Stimulated activated effector memory CD8-positive, alpha-beta T cell treated with anti-CD3 and anti-CD28 coated beads, Interleukin-12 subunit alpha, Interleukin-12 subunit beta, amount 100 ng/mL, for 72 hours (primary cell): Measurements from ENCODE around the gene PRKN.

Experiments
- ATAC-seq: fragments of 150-1000 bp; cut with Tn5 transposase; 2 replicates; pipeline ENCODE4 v1.10.0; 2021
- DNase-seq, 2 donors: peaks; one replicate each; pipeline ENCODE4 v3.0.0; 2021 to 2022; ENCODE audit warnings: low spot score in 2 of 2
- H3K27ac Mint-ChIP-seq: one replicate; pipeline ENCODE4 v1.8.0; 2022; ENCODE audit warnings: mild to moderate bottlenecking, mixed read lengths
- H3K36me3 Mint-ChIP-seq: one replicate; pipeline ENCODE4 v1.8.0; 2022; ENCODE audit warnings: mild to moderate bottlenecking, mixed read lengths
- H3K4me1 Mint-ChIP-seq: one replicate; pipeline ENCODE4 v1.8.0; 2022; ENCODE audit warnings: mixed read lengths
- H3K4me3 Mint-ChIP-seq: one replicate; pipeline ENCODE4 v1.8.0; 2022; ENCODE audit warnings: mild to moderate bottlenecking, mixed read lengths
- H3K9me3 Mint-ChIP-seq: one replicate; pipeline ENCODE4 v1.8.0; 2022; ENCODE audit warnings: mixed read lengths

Gene PRKN

DNA sequence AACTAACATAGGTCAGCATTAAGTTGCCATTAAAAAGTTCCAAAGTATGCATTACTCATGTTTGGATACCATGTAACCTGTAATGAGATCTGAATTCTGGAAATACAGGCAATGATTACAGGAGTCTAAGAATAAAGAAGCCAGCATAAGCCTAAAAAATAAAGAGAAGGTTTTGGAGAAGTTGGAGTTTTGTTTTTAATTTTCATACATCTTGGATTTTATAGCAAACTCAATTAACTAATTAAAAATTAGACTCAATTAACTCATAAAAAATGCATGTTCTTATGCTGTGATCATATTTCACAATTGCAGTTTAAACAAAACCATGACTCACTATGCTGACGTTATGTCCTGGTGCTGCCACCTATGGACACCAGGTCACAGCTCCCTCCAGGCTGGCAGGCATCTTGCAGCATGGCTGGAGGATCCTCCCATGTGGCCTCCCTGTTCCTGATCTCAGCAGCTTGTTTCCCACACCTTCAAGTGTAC, 804.9 kb downstream of the PRKN start:
- H3K9me3 Mint-ChIP-seq, result no peaks in the 10 kb centered on the region
- no peaks in the 10 kb centered on the region for H3K4me1 Mint-ChIP-seq
- no peak overlapping the region for H3K27ac Mint-ChIP-seq
- no peak overlapping the region for H3K4me3 Mint-ChIP-seq
- ATAC-seq (peak; percentile 66), DNase-seq (no peak)
- H3K36me3 Mint-ChIP-seq, result no peaks in the 10 kb centered on the region

DNA sequence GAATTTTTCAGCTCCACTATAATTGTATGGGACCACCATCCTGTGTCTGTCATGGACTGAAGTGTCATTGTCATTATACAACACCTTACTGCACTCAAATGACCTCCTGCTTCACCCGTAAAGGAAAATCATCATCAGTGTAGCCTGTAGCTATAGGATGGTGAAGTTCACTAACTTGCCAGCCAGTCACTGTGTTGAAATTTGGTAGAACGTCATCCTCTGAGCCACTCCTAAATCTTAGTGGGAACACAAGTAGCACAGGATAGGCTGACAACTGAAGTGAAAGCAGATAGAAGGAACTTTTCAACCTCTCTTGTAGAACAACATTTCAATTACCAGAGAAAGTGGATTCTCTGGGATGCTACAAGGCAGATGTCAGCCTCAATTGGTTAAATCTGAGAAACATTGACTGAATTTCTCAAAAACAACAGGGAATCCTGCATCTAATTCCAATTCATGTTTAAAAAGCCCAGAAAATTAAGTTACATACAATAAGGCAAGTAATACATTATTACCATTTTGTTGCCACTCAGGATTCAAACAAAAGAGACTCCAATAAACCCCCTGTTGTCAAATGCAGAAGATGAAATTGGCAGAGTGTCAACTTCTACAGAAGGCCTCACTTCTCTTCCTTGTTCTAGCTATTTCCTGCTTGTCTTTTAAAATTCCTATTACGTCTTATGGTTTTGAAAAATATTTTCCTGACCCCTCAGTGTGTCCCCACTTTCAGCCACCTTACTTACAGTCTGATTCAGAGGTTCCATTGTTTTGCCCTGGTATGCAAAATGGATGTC, 805.8 kb downstream of the PRKN start:
- Mint-ChIP-seq H3K4me3 (no peak overlapping the region), H3K9me3 (no peaks in the 10 kb centered on the region), H3K27ac (no peak overlapping the region), H3K36me3 (no peaks in the 10 kb centered on the region), H3K4me1 (no peaks in the 10 kb centered on the region)
- DNase-seq (no peak), ATAC-seq (no peak)

DNA sequence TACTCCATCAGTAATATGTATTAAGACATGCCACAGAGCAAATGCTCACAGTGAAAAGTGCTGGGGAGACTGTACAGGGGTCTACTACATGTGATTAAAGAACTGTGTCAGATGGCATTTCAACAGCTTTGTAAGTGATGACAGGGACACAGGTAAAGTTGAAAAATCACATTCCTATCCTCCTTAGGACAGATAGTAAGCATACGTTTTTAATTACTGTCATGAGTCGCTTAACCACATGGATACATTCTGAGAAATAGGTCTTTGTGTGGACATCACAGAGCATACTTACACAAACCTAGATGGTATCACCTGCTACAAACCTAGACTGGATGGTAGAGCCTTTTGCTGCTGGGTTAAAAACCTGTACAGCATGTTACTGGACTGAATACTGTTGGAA, 807.9 kb downstream of the PRKN start:
- DNase-seq (no peak), ATAC-seq (no peak)
- Mint-ChIP-seq H3K27ac (no peak overlapping the region), H3K9me3 (no peaks in the 10 kb centered on the region), H3K4me3 (no peak overlapping the region), H3K4me1 (no peaks in the 10 kb centered on the region), H3K36me3 (no peaks in the 10 kb centered on the region)

- Mint-ChIP-seq H3K4me3 (no peak overlapping the region), H3K36me3 (no peaks in the 10 kb centered on the region), H3K9me3 (no peaks in the 10 kb centered on the region), H3K27ac (no peak overlapping the region), H3K4me1 (no peaks in the 10 kb centered on the region)
- ATAC-seq (no peak), DNase-seq (no peak)
Measured at GRCh38 chr6:161918628-161919205, 808.8 kb downstream of the PRKN start.

GRCh38 chr6:161918109-161918531, 809.4 kb downstream of the PRKN start:
- Mint-ChIP-seq H3K9me3 (no peaks in the 10 kb centered on the region), H3K36me3 (no peaks in the 10 kb centered on the region), H3K4me1 (no peaks in the 10 kb centered on the region), H3K4me3 (no peak overlapping the region), H3K27ac (no peak overlapping the region)
- ATAC-seq (no peak), DNase-seq (no peak)

DNA sequence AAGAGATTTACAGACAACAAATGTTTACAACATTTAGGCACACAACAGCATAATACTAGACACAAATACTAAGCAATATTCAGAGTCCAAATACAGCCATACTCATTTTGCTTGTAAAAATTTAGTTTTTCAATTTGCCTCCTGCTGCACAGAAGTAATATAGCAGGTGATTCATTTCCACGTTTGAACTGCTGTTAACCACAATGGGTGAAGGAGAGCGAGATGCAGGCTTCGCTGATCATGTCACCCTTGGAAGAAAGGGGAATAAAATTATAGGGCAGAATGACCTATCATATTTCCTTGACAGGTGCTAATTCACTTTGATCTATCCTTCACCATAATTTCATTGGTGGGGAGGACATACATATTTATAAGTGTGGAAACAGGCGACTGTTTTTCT, 809.9 kb downstream of the PRKN start:
- Mint-ChIP-seq H3K27ac (no peak overlapping the region), H3K4me1 (no peaks in the 10 kb centered on the region), H3K36me3 (no peaks in the 10 kb centered on the region), H3K4me3 (no peak overlapping the region), H3K9me3 (no peaks in the 10 kb centered on the region)
- ATAC-seq, result peak; percentile 40
- DNase-seq, result no peak

DNA sequence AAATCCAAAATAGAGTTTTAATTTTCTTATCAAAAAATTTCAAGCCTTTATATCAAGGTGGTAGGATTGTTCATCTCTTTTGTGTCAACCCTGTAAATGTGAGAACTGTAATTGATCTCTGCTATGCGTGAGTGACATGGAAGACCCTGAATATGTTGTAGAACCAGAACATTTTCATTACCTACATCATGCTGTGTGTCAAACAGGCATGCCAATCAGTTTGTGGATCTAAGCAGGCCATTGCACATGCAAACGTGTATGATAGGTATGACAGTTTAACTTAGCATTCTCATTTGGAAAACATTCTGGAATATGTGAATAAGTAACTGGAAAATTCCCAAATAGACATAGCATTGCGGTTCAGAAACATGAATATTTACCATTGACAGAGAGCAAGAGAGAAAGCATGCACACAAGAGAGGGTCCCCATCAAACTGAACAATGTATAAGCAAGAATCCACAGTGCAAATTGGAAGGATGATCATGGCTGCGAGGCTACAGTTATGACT, 812.1 kb downstream of the PRKN start:
- ATAC-seq, result no peak
- no peak for DNase-seq
- Mint-ChIP-seq H3K9me3 (no peaks in the 10 kb centered on the region), H3K27ac (no peak overlapping the region), H3K4me1 (no peaks in the 10 kb centered on the region), H3K36me3 (no peaks in the 10 kb centered on the region), H3K4me3 (no peak overlapping the region)

- Mint-ChIP-seq H3K4me3 (no peak overlapping the region), H3K36me3 (no peaks in the 10 kb centered on the region), H3K9me3 (peaks cover 2% of the 10 kb centered on the region), H3K27ac (no peak overlapping the region), H3K4me1 (no peaks in the 10 kb centered on the region)
- no peak for DNase-seq
- no peak for ATAC-seq
Measured at GRCh38 chr6:161908872-161909271, 818.7 kb downstream of the PRKN start.

GRCh38 chr6:161906571-161906970, 821.0 kb downstream of the PRKN start:
- no peak for DNase-seq
- H3K36me3 Mint-ChIP-seq, result no peaks in the 10 kb centered on the region
- H3K4me3 Mint-ChIP-seq, result no peak overlapping the region
- no peaks in the 10 kb centered on the region for H3K4me1 Mint-ChIP-seq
- no peak overlapping the region for H3K27ac Mint-ChIP-seq
- ATAC-seq, result no peak
- peaks cover 2% of the 10 kb centered on the region for H3K9me3 Mint-ChIP-seq

GRCh38 chr6:161903584-161904212, 823.9 kb downstream of the PRKN start:
- no peaks in the 10 kb centered on the region for H3K9me3 Mint-ChIP-seq
- no peaks in the 10 kb centered on the region for H3K36me3 Mint-ChIP-seq
- H3K4me3 Mint-ChIP-seq, result no peak overlapping the region
- DNase-seq (no peak), ATAC-seq (no peak)
- no peaks in the 10 kb centered on the region for H3K4me1 Mint-ChIP-seq
- no peak overlapping the region for H3K27ac Mint-ChIP-seq

GRCh38 chr6:161901740-161902426, 825.7 kb downstream of the PRKN start:
- ATAC-seq (no peak), DNase-seq (no peak)
- Mint-ChIP-seq H3K4me1 (no peaks in the 10 kb centered on the region), H3K9me3 (no peaks in the 10 kb centered on the region), H3K36me3 (no peaks in the 10 kb centered on the region), H3K4me3 (no peak overlapping the region), H3K27ac (no peak overlapping the region)

DNA sequence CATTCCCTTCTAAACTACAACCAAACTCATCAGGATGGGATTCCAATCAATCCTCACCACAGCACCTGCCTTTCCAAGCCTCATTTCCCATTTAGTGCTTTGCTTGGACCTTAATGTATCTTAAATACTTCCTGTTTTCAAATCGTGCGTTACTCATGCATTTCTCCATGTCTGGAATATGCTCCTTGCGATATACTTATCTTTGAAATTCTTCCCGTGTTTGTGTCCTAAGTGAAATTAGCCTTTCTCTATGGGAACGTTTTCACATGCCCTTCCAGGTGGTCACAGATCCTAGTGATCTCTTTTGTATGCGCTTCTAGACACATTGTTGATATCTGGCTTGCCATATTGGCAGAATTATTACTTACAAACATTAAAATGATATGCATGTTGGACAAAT, 833.1 kb downstream of the PRKN start:
- H3K9me3 Mint-ChIP-seq, result no peaks in the 10 kb centered on the region
- H3K36me3 Mint-ChIP-seq, result no peaks in the 10 kb centered on the region
- DNase-seq (no peak), ATAC-seq (no peak)
- H3K4me1 Mint-ChIP-seq, result no peaks in the 10 kb centered on the region
- H3K27ac Mint-ChIP-seq, result no peak overlapping the region
- H3K4me3 Mint-ChIP-seq, result no peak overlapping the region

- no peaks in the 10 kb centered on the region for H3K36me3 Mint-ChIP-seq
Measured at GRCh38 chr6:161891542-161891941, 836.0 kb downstream of the PRKN start.

GRCh38 chr6:161890832-161891297, 836.7 kb downstream of the PRKN start:
- DNase-seq, result no peak
- Mint-ChIP-seq H3K27ac (no peak overlapping the region), H3K36me3 (no peaks in the 10 kb centered on the region), H3K4me1 (no peaks in the 10 kb centered on the region), H3K4me3 (no peak overlapping the region), H3K9me3 (no peaks in the 10 kb centered on the region)
- no peak for ATAC-seq

More at GRCh38 chr6:161891542-161891941, 836.0 kb downstream of the PRKN start:
- DNase-seq, result no peak
- H3K9me3 Mint-ChIP-seq, result no peaks in the 10 kb centered on the region
- no peaks in the 10 kb centered on the region for H3K4me1 Mint-ChIP-seq
- H3K27ac Mint-ChIP-seq, result no peak overlapping the region
- H3K4me3 Mint-ChIP-seq, result no peak overlapping the region
- ATAC-seq, result no peak

DNA sequence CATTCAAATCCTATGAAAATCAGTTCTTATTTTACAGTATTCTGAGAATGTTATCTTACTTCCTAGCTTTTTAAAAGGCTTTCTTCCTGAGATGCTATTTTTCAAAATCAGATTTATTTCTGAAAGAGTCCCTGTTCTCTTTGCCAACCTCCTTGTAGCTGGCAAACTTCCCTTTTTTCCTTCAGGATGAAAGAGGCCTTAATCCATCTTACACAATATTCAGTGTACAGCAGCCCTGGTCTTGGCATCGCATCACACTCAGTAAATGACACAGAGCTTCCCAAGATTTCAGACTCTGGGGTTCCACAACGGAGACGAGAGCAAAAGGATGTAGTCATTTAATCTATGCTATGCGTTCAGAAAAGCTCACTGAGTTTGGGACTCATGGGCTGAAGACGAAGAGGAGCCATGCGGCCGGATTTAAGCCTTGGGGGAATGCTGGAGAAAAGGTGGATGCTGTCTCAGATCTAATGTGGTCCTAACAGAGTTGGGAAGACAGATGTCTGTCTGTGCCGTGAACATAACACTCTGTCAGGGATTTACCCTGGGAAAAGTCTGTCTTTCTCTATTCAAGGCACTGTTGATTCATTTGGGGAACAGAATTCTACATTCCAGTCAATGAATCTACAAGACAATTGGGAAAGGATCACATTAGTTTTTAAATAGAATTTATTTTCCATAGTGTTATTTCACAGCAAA, 837.3 kb downstream of the PRKN start:
- Mint-ChIP-seq H3K27ac (no peak overlapping the region), H3K4me3 (no peak overlapping the region), H3K36me3 (no peaks in the 10 kb centered on the region), H3K4me1 (no peaks in the 10 kb centered on the region), H3K9me3 (no peaks in the 10 kb centered on the region)
- ATAC-seq, result no peak
- no peak for DNase-seq
